D721Med (cell line): ENCODE measurements around the gene CPOX.
A peak's percentile ranks its signal among the peaks of the same experiment; 100 is the strongest.

ENCODE experiments used
- DNase-seq: peaks from one replicate; pipeline ENCODE4 v3.0.0; 2011; ENCODE audit warnings: low spot score; ENCODE audit not compliant: insufficient read length
- FAIRE-seq: peaks from 2 replicates; lab custom pipeline; 2011; peaks lifted over from hg19 to GRCh38; lab: Jason Lieb, UNC
- TF ChIP-seq, protein P1 (sequence below): IDR thresholded peaks from 2 replicates; pipeline ENCODE4 v1.5.1; 2012; ENCODE audit warnings: mild to moderate bottlenecking, control low read depth; ENCODE audit not compliant: insufficient read depth; ENCODE audit errors: missing control alignments

Gene CPOX

GRCh38 chr3:98617841-98618240, 24.4 kb upstream of the CPOX start:
- FAIRE-seq (no peak), DNase-seq (no peak)
- TF ChIP-seq, protein P1, sequence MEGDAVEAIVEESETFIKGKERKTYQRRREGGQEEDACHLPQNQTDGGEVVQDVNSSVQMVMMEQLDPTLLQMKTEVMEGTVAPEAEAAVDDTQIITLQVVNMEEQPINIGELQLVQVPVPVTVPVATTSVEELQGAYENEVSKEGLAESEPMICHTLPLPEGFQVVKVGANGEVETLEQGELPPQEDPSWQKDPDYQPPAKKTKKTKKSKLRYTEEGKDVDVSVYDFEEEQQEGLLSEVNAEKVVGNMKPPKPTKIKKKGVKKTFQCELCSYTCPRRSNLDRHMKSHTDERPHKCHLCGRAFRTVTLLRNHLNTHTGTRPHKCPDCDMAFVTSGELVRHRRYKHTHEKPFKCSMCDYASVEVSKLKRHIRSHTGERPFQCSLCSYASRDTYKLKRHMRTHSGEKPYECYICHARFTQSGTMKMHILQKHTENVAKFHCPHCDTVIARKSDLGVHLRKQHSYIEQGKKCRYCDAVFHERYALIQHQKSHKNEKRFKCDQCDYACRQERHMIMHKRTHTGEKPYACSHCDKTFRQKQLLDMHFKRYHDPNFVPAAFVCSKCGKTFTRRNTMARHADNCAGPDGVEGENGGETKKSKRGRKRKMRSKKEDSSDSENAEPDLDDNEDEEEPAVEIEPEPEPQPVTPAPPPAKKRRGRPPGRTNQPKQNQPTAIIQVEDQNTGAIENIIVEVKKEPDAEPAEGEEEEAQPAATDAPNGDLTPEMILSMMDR, result no peak

GRCh38 chr3:98613616-98614015, 20.2 kb upstream of the CPOX start:
- DNase-seq, result no peak
- TF ChIP-seq, protein P1, result no peak
- no peak for FAIRE-seq

DNA sequence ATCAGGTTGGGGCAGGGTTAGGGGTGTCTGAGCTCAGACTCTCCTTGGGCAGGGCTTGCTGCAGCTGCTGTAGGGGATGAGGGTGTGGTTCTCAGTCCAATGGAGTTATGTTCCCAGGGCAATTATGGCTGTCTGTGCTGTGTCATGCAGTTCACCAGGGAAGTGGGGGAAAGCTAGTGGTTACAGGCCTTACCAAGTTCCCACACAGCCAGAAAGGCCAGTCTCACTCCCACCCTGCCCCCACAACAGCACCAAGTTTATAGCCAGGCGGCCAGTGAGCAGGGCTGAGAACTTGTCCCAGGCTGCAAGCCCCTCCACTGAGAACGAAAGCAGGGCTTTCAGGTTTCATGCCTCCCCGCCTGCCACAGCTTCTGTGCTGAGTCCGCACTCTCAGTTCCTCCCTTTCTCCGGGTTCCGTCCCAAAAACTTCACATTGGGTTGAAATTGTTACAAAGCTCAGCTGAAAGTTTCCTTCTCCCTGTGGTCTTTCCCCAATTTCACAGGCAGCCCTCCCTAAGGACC, 19.6 kb upstream of the CPOX start:
- DNase-seq (no peak), FAIRE-seq (no peak)
- TF ChIP-seq, protein P1, result no peak

GRCh38 chr3:98612587-98612986, 19.2 kb upstream of the CPOX start:
- DNase-seq (no peak), FAIRE-seq (no peak)
- TF ChIP-seq, protein P1, result no peak

GRCh38 chr3:98608029-98608428, 14.6 kb upstream of the CPOX start:
- FAIRE-seq (no peak), DNase-seq (no peak)
- TF ChIP-seq, protein P1, result no peak

GRCh38 chr3:98603580-98603979, 10.2 kb upstream of the CPOX start:
- no peak for FAIRE-seq
- TF ChIP-seq, protein P1, result no peak
- no peak for DNase-seq

DNA sequence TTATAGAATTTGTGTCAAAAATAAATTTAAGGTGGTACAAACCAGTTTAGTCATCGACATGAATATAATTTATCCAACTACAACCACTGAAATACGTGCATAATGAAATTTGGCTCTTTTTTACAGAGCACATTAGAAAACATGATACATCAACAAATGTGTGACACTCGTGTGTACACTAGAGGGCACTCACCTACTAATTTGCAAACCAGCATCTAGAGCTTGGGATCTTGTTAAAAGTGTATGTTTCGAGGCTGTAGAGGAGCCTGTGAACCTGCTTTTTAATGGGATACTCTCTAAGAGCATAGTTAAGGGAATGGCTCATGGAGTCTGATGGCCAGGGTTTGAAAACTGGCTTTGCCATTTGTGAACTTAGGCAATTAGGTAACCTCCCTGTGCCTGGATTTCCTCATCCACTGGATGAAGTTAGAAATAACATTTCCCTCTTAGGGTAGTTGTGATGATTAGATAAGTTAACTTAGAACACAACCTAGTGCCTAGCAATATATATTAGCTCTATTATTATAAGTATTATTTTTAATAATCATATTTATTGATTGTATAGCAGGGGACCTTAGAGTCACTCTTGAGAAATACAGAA, 8.8 kb upstream of the CPOX start:
- no peak for DNase-seq
- TF ChIP-seq, protein P1, result peak; percentile 92
- FAIRE-seq, result no peak
